Gastroesophageal sphincter (tissue), 3 donors: ENCODE measurements around the gene PRAC2.

Source experiments
- EP300 ChIP-seq: sonication (generic); formaldehyde crosslinking; IDR thresholded peaks from one replicate; pipeline ENCODE4 v1.6.1; 2017; ENCODE audit warnings: antibody characterized with exemption, mild to moderate bottlenecking
- POLR2A ChIP-seq, 2 donors: fragments of 450-650 bp; IDR thresholded peaks; one replicate each; pipeline ENCODE4 v1.6.1; 2017; ENCODE audit warnings: antibody characterized with exemption in 2 of 2, mild to moderate bottlenecking in 2 of 2, moderate library complexity in 1 of 2
- TF ChIP-seq, protein P1 (sequence below), 4 experiments: fragments of 200-600 bp in 2 of 4; fragments of 450-650 bp in 2 of 4; sonication (generic) in 1 of 4; IDR thresholded peaks; one replicate each; pipeline ENCODE4 v1.5.1; 2017 to 2019; ENCODE audit warnings: antibody characterized with exemption in 4 of 4, mild to moderate bottlenecking in 2 of 4, moderate library complexity in 2 of 4

DNA sequence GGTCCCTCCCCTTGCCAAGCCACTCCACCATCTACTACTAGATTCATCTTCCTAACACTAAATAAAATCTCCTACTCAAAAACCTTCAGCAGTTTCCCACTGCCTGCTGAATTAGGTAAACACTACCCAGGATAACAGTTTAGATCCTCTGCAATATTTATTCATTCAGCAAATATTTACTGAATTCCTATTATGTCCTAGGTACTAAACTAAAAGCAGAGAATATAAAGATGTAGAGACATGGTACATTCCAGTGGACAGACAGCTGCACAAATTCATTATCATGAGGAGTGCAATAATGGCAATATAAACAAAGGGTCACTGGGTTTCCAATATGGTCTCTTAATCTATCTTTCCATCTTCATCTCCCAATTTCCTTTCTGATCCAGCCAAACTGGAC is 36.3 kb downstream of the PRAC2 start:
- TF ChIP-seq, protein P1, sequence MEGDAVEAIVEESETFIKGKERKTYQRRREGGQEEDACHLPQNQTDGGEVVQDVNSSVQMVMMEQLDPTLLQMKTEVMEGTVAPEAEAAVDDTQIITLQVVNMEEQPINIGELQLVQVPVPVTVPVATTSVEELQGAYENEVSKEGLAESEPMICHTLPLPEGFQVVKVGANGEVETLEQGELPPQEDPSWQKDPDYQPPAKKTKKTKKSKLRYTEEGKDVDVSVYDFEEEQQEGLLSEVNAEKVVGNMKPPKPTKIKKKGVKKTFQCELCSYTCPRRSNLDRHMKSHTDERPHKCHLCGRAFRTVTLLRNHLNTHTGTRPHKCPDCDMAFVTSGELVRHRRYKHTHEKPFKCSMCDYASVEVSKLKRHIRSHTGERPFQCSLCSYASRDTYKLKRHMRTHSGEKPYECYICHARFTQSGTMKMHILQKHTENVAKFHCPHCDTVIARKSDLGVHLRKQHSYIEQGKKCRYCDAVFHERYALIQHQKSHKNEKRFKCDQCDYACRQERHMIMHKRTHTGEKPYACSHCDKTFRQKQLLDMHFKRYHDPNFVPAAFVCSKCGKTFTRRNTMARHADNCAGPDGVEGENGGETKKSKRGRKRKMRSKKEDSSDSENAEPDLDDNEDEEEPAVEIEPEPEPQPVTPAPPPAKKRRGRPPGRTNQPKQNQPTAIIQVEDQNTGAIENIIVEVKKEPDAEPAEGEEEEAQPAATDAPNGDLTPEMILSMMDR (IDR thresholded peaks at IDR 0.05), result no peak
- TF ChIP-seq EP300 (no peak), POLR2A (IDR thresholded peaks at IDR 0.05) (no peak)
